Measurements from ENCODE around the gene FCN1. TPM values are rescaled to one million over a fixed set of nuclear protein-coding genes. Genes with fewer than 3 reads are reported as not detected.
A peak's percentile ranks its signal among the peaks of the same experiment; 100 is the strongest.

The FCN1 gene
- total RNA-seq, 4 donors from 2014 or later, result 0.72 to 2.9 (median 1.1) TPM

DNA sequence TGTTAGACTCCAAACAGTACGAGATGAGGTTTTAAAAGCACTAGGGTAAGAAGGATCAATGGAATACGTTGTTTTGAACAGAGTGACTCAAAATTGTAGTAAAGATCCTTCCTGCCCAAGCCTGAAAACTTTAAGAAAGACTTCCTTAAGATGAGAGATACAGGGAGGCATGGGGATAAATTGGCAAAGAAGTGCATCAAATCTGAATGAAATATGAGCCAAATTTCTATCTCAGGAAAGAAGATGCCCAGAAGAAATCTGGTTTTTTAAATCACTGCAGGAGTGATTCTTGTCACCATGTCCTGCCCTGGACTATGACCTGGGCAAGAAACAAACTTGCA, 22.2 kb downstream of the FCN1 start:
- TF ChIP-seq POLR2A (IDR thresholded peaks at IDR 0.05), result no peak
- TF ChIP-seq, protein P1, sequence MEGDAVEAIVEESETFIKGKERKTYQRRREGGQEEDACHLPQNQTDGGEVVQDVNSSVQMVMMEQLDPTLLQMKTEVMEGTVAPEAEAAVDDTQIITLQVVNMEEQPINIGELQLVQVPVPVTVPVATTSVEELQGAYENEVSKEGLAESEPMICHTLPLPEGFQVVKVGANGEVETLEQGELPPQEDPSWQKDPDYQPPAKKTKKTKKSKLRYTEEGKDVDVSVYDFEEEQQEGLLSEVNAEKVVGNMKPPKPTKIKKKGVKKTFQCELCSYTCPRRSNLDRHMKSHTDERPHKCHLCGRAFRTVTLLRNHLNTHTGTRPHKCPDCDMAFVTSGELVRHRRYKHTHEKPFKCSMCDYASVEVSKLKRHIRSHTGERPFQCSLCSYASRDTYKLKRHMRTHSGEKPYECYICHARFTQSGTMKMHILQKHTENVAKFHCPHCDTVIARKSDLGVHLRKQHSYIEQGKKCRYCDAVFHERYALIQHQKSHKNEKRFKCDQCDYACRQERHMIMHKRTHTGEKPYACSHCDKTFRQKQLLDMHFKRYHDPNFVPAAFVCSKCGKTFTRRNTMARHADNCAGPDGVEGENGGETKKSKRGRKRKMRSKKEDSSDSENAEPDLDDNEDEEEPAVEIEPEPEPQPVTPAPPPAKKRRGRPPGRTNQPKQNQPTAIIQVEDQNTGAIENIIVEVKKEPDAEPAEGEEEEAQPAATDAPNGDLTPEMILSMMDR (IDR thresholded peaks at IDR 0.05), result no peak
- 21 to 25% methylated on average over 2 of the region's 2 CpGs for WGBS, 2 donors

DNA sequence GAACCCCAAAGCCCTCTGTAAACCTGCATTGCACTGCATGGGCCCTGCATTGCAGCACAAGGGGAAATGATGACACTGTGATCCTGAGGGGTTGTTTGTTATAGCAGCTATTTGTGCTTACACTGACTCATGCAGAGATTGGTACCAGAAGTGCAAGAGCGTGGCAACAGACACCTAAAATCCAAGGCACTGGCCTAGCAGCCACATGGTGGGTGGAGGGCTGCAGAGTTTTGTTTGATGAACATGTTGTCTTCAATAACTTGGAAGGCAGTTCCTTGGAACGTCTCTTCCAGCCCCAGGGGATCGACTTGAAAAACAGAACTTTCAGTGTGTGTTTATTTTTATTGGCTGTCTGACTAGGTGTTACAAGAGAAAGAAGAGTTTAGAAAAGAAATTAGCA, 22.6 kb downstream of the FCN1 start:
- H3K4me3 ChIP-seq (ENCODE audit: low read depth, poor library complexity, severe bottlenecking), result no peak overlapping the region
- peak in 1 of 2 donors; percentile 23 for DNase-seq (ENCODE audit: low spot score in 2 of 2)
- WGBS, 2 donors, result 18% methylated on average over 3 of the region's 3 CpGs
- intact Hi-C loops (cut with DNase I; ENCODE audit: low total_unique reads), result no loop called here
- no peak for TF ChIP-seq POLR2A (IDR thresholded peaks at IDR 0.05)
- TF ChIP-seq, protein P1 (IDR thresholded peaks at IDR 0.05), result no peak

More for the DNA sequence above, 22.2 kb downstream of the FCN1 start:
- DNase-seq (ENCODE audit: low spot score in 2 of 2), result no peak
- intact Hi-C loops (cut with DNase I; ENCODE audit: low total_unique reads), result no loop called here
- no peak overlapping the region for H3K4me3 ChIP-seq (ENCODE audit: low read depth, poor library complexity, severe bottlenecking)

DNA sequence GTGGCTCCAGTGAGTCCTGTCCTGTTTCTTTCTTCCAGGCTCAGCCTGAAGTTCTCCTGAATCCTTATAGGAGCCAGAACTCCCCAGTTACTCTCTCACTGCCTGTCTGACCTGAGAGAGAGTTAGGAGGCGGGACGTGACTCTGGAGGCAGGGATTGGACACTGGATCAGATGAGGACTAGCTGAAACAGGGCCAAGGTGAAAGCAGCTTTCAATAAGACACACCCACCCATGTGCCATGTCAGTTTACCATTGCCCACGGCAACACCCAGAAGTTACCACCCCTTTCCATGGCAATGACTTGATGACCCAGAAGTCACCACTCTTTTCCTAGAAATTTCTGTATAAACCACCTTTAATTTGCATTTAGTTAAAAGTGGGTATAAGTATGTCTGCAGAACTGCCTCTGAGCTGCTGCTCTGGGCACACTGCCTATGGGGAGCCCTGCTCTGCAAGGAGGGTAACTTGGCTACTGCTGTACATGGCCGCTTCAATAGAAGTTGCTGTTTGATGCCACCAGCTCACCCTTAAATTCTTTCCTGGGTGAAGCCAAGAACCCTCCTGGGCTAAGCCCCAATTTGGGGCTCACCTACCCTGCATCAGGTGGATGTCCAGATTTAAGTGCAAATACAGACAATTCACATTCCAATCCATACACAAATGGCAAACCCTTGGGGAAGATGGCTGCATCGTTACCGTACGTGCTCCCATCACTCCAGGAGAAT, 23.4 kb downstream of the FCN1 start:
- WGBS, 2 donors, result 88 to 90% methylated on average over 7 of the region's 7 CpGs
- intact Hi-C loops (cut with DNase I; ENCODE audit: low total_unique reads), result no loop called here
- H3K4me3 ChIP-seq (ENCODE audit: low read depth, poor library complexity, severe bottlenecking), result no peak overlapping the region
- TF ChIP-seq, protein P1 (IDR thresholded peaks at IDR 0.05), result no peak
- no peak for TF ChIP-seq POLR2A (IDR thresholded peaks at IDR 0.05)
- peak in 1 of 2 donors; percentile 59 for DNase-seq (ENCODE audit: low spot score in 2 of 2)

DNA sequence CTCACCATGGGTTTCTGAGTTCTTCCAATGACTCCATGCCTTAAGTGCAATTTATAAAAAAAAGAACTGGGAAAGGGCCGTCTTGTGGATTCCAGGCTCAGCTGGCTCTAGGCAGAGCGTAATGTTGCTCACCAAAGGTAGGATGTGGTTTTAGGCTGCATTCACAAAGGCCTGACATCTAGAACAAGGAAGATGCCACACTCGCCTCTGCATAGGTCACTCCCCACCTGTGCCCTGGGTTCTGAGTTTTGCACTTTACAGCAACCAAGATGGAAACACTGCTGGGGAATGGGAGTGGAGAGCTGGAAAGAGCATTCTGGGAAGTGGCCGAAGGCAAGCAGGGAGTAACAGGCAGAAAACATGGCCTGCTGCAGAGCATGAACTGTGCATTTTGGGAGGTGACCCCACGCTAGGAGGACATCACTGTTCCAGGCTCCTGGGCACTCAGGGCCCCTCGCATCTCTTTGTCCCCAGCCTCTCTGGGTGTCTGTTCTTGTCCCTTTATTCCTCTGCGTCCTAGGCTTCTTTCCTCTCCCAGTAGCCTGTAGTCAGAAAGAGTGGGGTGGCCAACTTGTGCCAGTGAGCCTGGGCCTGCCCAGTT, 24.8 kb downstream of the FCN1 start:
- WGBS, 2 donors, result 87 to 92% methylated on average over 7 of the region's 7 CpGs
- intact Hi-C loops (cut with DNase I; ENCODE audit: low total_unique reads), result no loop called here
- DNase-seq (ENCODE audit: low spot score in 2 of 2), result peak in 1 of 2 donors; percentile 34
- TF ChIP-seq, protein P1 (IDR thresholded peaks at IDR 0.05), result no peak
- no peak for TF ChIP-seq POLR2A (IDR thresholded peaks at IDR 0.05)
- H3K4me3 ChIP-seq (ENCODE audit: low read depth, poor library complexity, severe bottlenecking), result no peak overlapping the region

DNA sequence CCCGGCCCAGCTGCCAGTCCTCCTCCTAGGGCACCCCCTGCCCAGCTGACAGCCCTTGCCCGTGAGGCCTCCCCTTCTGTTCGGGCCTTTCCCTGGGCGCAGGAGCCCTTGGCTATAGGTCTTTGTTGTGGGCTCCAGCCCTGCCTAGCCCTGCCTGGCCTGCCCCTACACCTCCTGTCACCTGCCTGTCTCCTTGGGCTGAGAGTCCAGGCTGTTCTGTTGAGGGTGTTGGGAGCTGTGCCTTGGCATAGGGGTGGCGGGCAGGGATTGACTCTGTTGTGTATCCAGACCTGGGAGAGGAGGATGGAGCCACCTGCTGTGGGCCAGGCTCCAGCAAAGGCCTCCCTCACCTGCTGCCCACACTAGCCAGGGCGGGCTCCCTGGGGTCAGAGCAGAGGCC, 25.5 kb downstream of the FCN1 start:
- WGBS, 2 donors, result 90 to 95% methylated on average over 3 to 6 of the region's 6 CpGs
- TF ChIP-seq, protein P1 (IDR thresholded peaks at IDR 0.05), result no peak
- TF ChIP-seq POLR2A (IDR thresholded peaks at IDR 0.05), result no peak
- DNase-seq (ENCODE audit: low spot score in 2 of 2), result peak in 1 of 2 donors; percentile 72
- no peak overlapping the region for H3K4me3 ChIP-seq (ENCODE audit: low read depth, poor library complexity, severe bottlenecking)
- intact Hi-C loops (cut with DNase I; ENCODE audit: low total_unique reads), result no loop called here
